A673 (cell line): ENCODE data around the gene ANO2. TPM values are rescaled to one million over a fixed set of nuclear protein-coding genes. Genes with fewer than 3 reads are reported as not detected.

Experiments
- BruUV-seq: library from RNA; stranded (reverse); fragments of 400-500 nt; replicated peaks from 2 replicates; lab custom pipeline; 2021; lab: Mats Ljungman, UMichigan
- CTCF ChIA-PET: fragments of 300-600 bp; sonication (Branson Sonifier 250); formaldehyde crosslinking; loops from one replicate; lab custom pipeline; 2022; ENCODE audit warnings: antibody characterized with exemption; lab: Charles Lee
- POLR2A ChIA-PET: fragments of 300-600 bp; sonication (Branson Sonifier 250); formaldehyde crosslinking; loops from one replicate; lab custom pipeline; 2022; ENCODE audit warnings: antibody characterized with exemption; ENCODE audit not compliant: low non-redundant PET; lab: Charles Lee
- DNase-seq: peaks from one replicate; pipeline ENCODE4 v3.0.0-alpha.2; 2015; ENCODE audit warnings: low spot score
- H3K27ac ChIP-seq: fragments of 200-600 bp; sonication (generic); 2 replicates; pipeline ENCODE4 v1.5.1; 2016; ENCODE audit warnings: mixed run types, low read depth, mild to moderate bottlenecking, mixed read lengths, antibody characterized with exemption, low read length; ENCODE audit not compliant: poor library complexity, severe bottlenecking
- H3K27me3 ChIP-seq: fragments of 200-600 bp; sonication (generic); replicated peaks from 2 replicates; pipeline ENCODE4 v1.6.1; 2017; ENCODE audit warnings: mixed run types, low read depth, mild to moderate bottlenecking, mixed read lengths, antibody characterized with exemption, low read length; ENCODE audit not compliant: insufficient read depth, poor library complexity
- H3K36me3 ChIP-seq: fragments of 200-600 bp; sonication (generic); 2 replicates; pipeline ENCODE4 v1.6.1; 2016; ENCODE audit warnings: mixed run types, mild to moderate bottlenecking, mixed read lengths, antibody characterized with exemption, low read length; ENCODE audit not compliant: insufficient read depth, poor library complexity, severe bottlenecking
- H3K4me1 ChIP-seq: fragments of 200-600 bp; sonication (generic); 2 replicates; pipeline ENCODE4 v1.6.1; 2017; ENCODE audit warnings: mixed run types, mild to moderate bottlenecking, mixed read lengths, antibody characterized with exemption, low read length; ENCODE audit not compliant: insufficient read depth, poor library complexity, severe bottlenecking
- H3K4me3 ChIP-seq: fragments of 200-600 bp; sonication (generic); 2 replicates; pipeline ENCODE4 v1.5.1; 2016; ENCODE audit warnings: low read depth, mixed run types, mild to moderate bottlenecking, mixed read lengths, low read length; ENCODE audit not compliant: poor library complexity, severe bottlenecking
- H3K9me3 ChIP-seq: fragments of 200-600 bp; sonication (generic); 2 replicates; pipeline ENCODE4 v1.6.1; 2016; ENCODE audit warnings: mixed run types, low read depth, mild to moderate bottlenecking, mixed read lengths, antibody characterized with exemption, low read length; ENCODE audit not compliant: poor library complexity, severe bottlenecking
- CTCF ChIP-seq: fragments of 300-800, 200-600 bp; sonication (generic); conservative IDR thresholded peaks from 2 replicates; pipeline ENCODE4 v1.5.1; 2017; ENCODE audit warnings: low read depth, mild to moderate bottlenecking, antibody characterized with exemption, low read length, moderate library complexity, mixed read lengths
- EZH2 ChIP-seq: fragments of 200-600 bp; sonication (generic); IDR thresholded peaks from 2 replicates; pipeline ENCODE4 v1.6.1; 2017; ENCODE audit warnings: borderline replicate concordance, low read depth, mild to moderate bottlenecking, mixed read lengths, antibody characterized with exemption, low read length; ENCODE audit not compliant: poor library complexity, severe bottlenecking
- intact Hi-C: fragments of 100-400 bp; cut with micrococcal nuclease; formaldehyde crosslinking; loops from one replicate; pipeline ENCODE4 v1.10.0; 2022; ENCODE audit not compliant: unreplicated experiment
- total RNA-seq: library from RNA; stranded (reverse); gene quantifications from 2 replicates; pipeline ENCODE4 v1.2.3, GENCODE V29; 2021

The ANO2 gene
- total RNA-seq, 1 experiment from 2014 or later = not detected

DNA sequence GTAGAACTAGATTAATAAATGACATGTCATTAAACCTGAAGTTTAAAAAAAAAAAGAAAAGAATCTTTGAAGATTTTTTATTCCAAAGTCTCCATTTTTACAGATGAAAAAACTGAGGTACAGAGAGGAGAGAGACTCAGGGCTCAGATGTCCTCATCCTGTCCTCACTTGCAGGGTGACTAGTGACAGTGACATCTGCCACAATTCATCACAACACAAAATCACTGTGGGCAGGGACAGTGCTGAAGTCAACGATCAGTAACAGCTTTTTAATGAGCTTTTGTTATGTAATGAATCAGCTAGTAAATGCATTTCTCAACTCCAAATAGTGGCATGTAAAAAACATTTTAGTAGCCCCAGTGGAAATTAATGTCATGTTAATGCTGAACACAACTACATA, 374.6 kb downstream of the ANO2 start:
- TF ChIP-seq CTCF = no peak
- TF ChIP-seq EZH2 = no peak
- POLR2A ChIA-PET = no interaction called here
- BruUV-seq = no TSS peak
- CTCF ChIA-PET = no interaction called here
- intact Hi-C loops = no loop called here
- Histone ChIP-seq H3K4me1 (no peaks in the 10 kb centered on the region), H3K27ac (no peak overlapping the region), H3K4me3 (no peak overlapping the region), H3K27me3 (peaks cover 75% of the 10 kb centered on the region), H3K9me3 (no peaks in the 10 kb centered on the region), H3K36me3 (no peaks in the 10 kb centered on the region)
- DNase-seq = no peak

DNA sequence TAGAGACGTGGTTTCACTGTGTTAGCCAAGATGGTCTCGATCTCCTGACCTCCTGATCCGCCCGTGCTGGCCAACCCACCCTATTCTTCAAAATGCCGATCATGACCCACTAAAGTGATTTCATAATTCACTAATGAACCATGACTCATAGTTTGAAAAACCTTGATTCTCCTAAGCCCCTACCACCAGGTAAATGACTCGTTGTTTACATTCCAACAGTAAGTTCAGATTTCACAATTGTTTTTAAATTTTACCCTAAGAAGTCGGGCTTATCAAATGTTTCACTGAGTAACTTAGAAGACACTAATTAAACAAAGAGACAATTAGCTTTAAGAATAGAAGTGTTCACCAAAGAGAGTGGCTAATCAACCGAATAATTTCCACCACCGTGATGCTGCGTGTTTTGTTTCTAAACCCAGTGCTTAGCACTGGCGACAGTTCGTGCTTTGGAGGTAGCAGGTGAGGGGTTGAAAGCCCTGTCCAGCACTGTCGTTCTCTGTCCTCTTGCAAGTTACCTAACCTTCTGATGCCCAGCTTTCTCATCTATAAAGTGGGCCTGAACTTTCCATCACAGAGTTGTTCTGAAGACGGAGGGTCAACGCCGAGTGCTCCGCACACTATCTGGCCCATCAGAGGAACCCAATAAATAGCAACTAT, 376.6 kb downstream of the ANO2 start:
- CTCF ChIA-PET = no interaction called here

DNA sequence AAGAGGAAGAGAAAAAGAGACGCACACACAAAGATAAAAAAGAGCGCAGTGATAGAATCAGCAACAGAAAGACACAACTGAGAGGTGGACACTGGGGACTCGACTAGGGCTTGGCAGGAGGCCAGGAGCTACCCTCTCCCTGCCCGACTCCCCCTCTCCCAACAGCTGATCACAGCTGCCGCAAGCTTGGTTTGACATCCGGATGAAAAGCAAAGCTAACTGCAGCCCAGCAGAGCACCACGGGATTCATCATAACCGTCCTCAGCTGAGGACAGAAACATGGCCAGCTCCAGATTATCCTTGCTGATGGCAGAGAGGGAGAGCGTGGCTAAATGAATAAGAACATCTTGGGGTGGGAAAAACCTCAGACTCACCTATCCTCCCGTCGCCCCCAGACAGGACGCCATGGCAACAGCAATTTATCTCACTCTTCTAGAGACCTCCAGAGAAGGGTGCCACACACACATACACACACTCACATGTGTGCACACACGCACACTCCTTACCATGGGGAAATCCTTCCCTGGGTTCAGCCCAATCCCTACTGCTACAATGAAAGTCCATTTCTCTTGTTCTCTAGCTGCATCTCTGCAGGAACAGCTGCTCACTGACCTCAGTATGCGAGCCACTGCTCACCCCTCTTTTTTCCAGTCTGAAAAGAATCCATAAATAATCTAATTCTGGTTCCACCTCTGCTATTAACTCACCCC, 377.9 kb downstream of the ANO2 start:
- no peak for DNase-seq
- ChIA-PET POLR2A (no interaction called here), CTCF (no interaction called here)
- TF ChIP-seq CTCF = no peak
- TF ChIP-seq EZH2 = no peak
- Histone ChIP-seq H3K4me1 (no peaks in the 10 kb centered on the region), H3K27me3 (peaks cover 77% of the 10 kb centered on the region), H3K36me3 (no peaks in the 10 kb centered on the region), H3K9me3 (no peaks in the 10 kb centered on the region), H3K27ac (no peak overlapping the region), H3K4me3 (no peak overlapping the region)
- BruUV-seq = no TSS peak
- intact Hi-C loops = no loop called here

More for the DNA sequence above, 376.6 kb downstream of the ANO2 start:
- H3K4me1 ChIP-seq = no peaks in the 10 kb centered on the region
- no peak overlapping the region for H3K4me3 ChIP-seq
- H3K27ac ChIP-seq = no peak overlapping the region
- no TSS peak for BruUV-seq
- no peaks in the 10 kb centered on the region for H3K36me3 ChIP-seq
- POLR2A ChIA-PET = no interaction called here
- H3K27me3 ChIP-seq = peaks cover 86% of the 10 kb centered on the region
- intact Hi-C loops = no loop called here
- DNase-seq = no peak
- H3K9me3 ChIP-seq = no peaks in the 10 kb centered on the region
- TF ChIP-seq EZH2 = no peak
- no peak for TF ChIP-seq CTCF
